Measurements from ENCODE around the gene TIAM1. TPM values are rescaled to one million over a fixed set of nuclear protein-coding genes. Genes with fewer than 3 reads are reported as not detected.

The TIAM1 gene
- total and polyA plus RNA-seq, 2 experiments from 2014 or later = 3.2 to 7.6 TPM

DNA sequence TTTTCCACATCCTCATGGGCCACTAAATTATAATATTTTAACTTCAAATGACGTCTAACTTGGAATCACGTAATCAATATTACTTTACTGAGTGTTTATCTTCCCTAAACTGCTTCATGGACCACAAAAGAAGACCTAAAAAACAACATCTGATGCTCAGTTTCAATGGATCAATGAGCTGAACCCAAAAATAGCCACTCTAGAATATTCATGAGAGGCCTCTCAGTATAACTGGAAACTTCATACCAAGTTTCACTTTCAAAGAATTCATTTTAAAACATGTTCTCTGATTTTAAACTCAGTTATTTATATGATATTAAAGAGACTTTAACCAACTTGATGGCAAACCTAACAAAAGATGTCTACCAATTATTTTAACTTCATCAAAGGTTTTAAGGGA lies 23.7 kb upstream of the TIAM1 start:
- Histone ChIP-seq H3K36me3 (ENCODE audit: low read depth) (no peaks in the 10 kb centered on the region), H2AFZ (no peak overlapping the region), H3K4me3 (no peak overlapping the region), H3K4me1 (ENCODE audit: insufficient read depth) (peaks cover 10% of the 10 kb centered on the region; the same call in 1 of the 2 replicates), H3K27me3 (replicated peaks; ENCODE audit: insufficient read depth) (no peaks in the 10 kb centered on the region), H3K9me2 (ENCODE audit: insufficient read depth) (no peaks in the 10 kb centered on the region), H3K4me2 (ENCODE audit: unreplicated experiment) (no peak overlapping the region), H3K9ac (no peak overlapping the region), H4K20me1 (ENCODE audit: insufficient read depth) (no peaks in the 10 kb centered on the region), H3K9me3 (ENCODE audit: low read depth) (no peaks in the 10 kb centered on the region), H3K27ac (no peak overlapping the region), H3K79me2 (ENCODE audit: insufficient read depth) (no peaks in the 10 kb centered on the region), H3F3A (ENCODE audit: insufficient read depth) (peaks cover 28% of the 10 kb centered on the region; the same call in 1 of the 2 replicates)
- in situ Hi-C loops (cut with MboI) = no loop called here
- DNase-seq = no peak
- WGBS, 2 experiments (ENCODE audit: low coverage in 1 of 2, low lambda C conversion rate in 2 of 2, missing lambda C conversion rate in 2 of 2) = 97 to 99% methylated on average over 2 of the region's 2 CpGs
- TF ChIP-seq EZH2 (IDR thresholded peaks at IDR 0.05; ENCODE audit: insufficient read depth, poor library complexity, severe bottlenecking) (no peak), EZH2phosphoT487 (IDR thresholded peaks at IDR 0.05; ENCODE audit: insufficient read depth, low read depth) (no peak)

DNA sequence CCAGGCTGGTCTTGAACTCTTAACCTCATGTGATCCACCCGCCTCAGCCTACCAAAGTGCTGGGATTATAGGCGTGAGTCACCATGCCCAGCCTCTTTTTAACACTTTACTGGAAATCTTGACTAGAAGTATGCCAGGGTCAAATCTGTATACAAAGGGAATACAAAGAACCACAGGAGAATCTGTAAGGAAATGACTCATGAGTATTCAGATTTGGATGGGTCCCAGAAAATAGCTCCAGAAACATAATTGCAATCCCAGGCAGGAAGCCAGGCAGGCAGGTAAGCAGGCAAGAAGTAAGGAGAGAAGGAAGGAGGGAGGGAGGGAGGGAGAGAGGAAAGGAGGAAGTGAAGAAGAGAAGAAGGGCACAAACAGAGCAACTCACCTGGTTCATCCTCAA lies 22.8 kb upstream of the TIAM1 start:
- DNase-seq = peak; percentile 70
- no peak overlapping the region for H2AFZ ChIP-seq
- in situ Hi-C loops (cut with MboI) = no loop called here

DNA sequence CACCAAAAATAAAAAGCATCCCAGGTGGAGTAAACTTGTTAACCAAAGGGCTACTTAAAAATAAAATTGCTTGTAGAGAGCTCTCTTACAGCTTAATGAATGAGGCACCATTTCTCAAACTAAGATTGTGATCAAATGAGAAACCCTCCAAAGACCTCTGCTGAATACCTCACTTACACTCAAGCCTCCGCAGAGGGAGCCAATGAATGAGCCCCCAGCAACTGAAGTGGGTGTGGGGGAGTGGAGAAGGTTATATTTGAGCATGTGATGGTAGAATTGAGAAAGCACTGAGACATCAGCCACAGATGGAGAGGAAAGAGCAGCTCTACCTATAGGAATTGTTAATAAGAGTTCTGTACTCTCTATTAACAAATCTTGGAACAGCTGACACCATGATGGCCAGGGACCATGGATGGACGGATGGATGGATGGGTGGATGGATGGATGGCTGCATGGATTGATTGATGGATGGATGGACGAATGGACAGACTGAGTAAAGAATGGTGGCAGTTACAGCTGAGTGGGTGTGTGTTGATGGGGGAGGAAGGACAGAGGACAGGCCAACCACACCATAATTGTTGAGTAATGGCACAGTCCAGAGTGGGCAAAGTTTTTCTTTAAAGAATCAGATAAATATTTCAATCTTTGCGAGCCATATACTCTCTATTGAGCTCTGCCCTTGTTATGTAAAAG lies 20.3 kb upstream of the TIAM1 start:
- H2AFZ ChIP-seq = no peak overlapping the region
- H3K9me2 ChIP-seq (ENCODE audit: insufficient read depth) = no peaks in the 10 kb centered on the region
- H3K4me2 ChIP-seq (ENCODE audit: unreplicated experiment) = no peak overlapping the region
- H3K27ac ChIP-seq = no peak overlapping the region
- H3K79me2 ChIP-seq (ENCODE audit: insufficient read depth) = no peaks in the 10 kb centered on the region
- in situ Hi-C loops (cut with MboI) = no loop called here
- H4K20me1 ChIP-seq (ENCODE audit: insufficient read depth) = no peaks in the 10 kb centered on the region
- no peak overlapping the region for H3K9ac ChIP-seq
- no peak overlapping the region for H3K4me3 ChIP-seq
- 63 to 67% methylated on average over 4 of the region's 4 CpGs for WGBS, 2 experiments (ENCODE audit: low coverage in 1 of 2, low lambda C conversion rate in 2 of 2, missing lambda C conversion rate in 2 of 2)
- H3K4me1 ChIP-seq (ENCODE audit: insufficient read depth) = peaks cover 5% of the 10 kb centered on the region; the same call in 1 of the 2 replicates
- no peaks in the 10 kb centered on the region for H3K9me3 ChIP-seq (ENCODE audit: low read depth)
- H3K27me3 ChIP-seq (replicated peaks; ENCODE audit: insufficient read depth) = no peaks in the 10 kb centered on the region
- H3F3A ChIP-seq (ENCODE audit: insufficient read depth) = peaks cover 17% of the 10 kb centered on the region; the same call in 1 of the 2 replicates
- H3K36me3 ChIP-seq (ENCODE audit: low read depth) = no peaks in the 10 kb centered on the region
- TF ChIP-seq EZH2phosphoT487 (IDR thresholded peaks at IDR 0.05; ENCODE audit: insufficient read depth, low read depth) (no peak), EZH2 (IDR thresholded peaks at IDR 0.05; ENCODE audit: insufficient read depth, poor library complexity, severe bottlenecking) (no peak)
- DNase-seq = no peak

More for the DNA sequence above, 22.8 kb upstream of the TIAM1 start:
- Histone ChIP-seq H3K9me2 (ENCODE audit: insufficient read depth) (no peaks in the 10 kb centered on the region), H3K9me3 (ENCODE audit: low read depth) (no peaks in the 10 kb centered on the region), H3K4me3 (no peak overlapping the region), H3K4me2 (ENCODE audit: unreplicated experiment) (no peak overlapping the region), H4K20me1 (ENCODE audit: insufficient read depth) (no peaks in the 10 kb centered on the region), H3K9ac (no peak overlapping the region), H3K27me3 (replicated peaks; ENCODE audit: insufficient read depth) (no peaks in the 10 kb centered on the region), H3K4me1 (ENCODE audit: insufficient read depth) (peaks cover 10% of the 10 kb centered on the region; the same call in 1 of the 2 replicates), H3F3A (ENCODE audit: insufficient read depth) (peaks cover 28% of the 10 kb centered on the region; the same call in 1 of the 2 replicates), H3K79me2 (ENCODE audit: insufficient read depth) (no peaks in the 10 kb centered on the region), H3K27ac (no peak overlapping the region), H3K36me3 (ENCODE audit: low read depth) (no peaks in the 10 kb centered on the region)
- TF ChIP-seq EZH2phosphoT487 (IDR thresholded peaks at IDR 0.05; ENCODE audit: insufficient read depth, low read depth) = no peak
- WGBS, 2 experiments (ENCODE audit: low coverage in 1 of 2, low lambda C conversion rate in 2 of 2, missing lambda C conversion rate in 2 of 2) = 30 to 32% methylated on average over 2 of the region's 2 CpGs

DNA sequence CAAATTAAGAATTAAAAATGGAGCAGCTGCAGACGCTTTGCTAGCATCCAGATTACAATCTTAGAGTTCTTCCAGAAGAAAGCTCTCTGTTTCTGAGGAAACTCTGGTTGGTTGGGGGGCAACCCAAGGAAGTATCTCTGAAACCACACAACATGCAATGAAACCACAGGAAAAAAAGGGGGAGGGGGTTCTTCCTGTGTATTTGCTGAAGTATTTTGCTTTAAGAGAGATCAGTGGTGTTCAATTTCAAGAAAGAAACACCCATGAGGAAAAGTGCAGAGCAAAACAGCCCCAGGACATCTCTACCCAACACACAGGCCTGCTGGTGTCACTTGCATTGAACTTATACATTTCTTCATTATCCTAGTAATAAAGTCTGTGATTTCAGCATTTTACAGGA lies 19.7 kb upstream of the TIAM1 start:
- Histone ChIP-seq H3K4me3 (no peak overlapping the region), H3K36me3 (ENCODE audit: low read depth) (no peaks in the 10 kb centered on the region), H3K4me1 (ENCODE audit: insufficient read depth) (peaks cover 5% of the 10 kb centered on the region; the same call in 1 of the 2 replicates), H3K27me3 (replicated peaks; ENCODE audit: insufficient read depth) (no peaks in the 10 kb centered on the region), H3K79me2 (ENCODE audit: insufficient read depth) (no peaks in the 10 kb centered on the region), H4K20me1 (ENCODE audit: insufficient read depth) (no peaks in the 10 kb centered on the region), H3K27ac (no peak overlapping the region), H3K9me2 (ENCODE audit: insufficient read depth) (no peaks in the 10 kb centered on the region), H3K9ac (no peak overlapping the region), H3K4me2 (ENCODE audit: unreplicated experiment) (no peak overlapping the region), H2AFZ (no peak overlapping the region), H3F3A (ENCODE audit: insufficient read depth) (peaks cover 17% of the 10 kb centered on the region; the same call in 1 of the 2 replicates), H3K9me3 (ENCODE audit: low read depth) (no peaks in the 10 kb centered on the region)
- TF ChIP-seq EZH2 (IDR thresholded peaks at IDR 0.05; ENCODE audit: insufficient read depth, poor library complexity, severe bottlenecking) (no peak), EZH2phosphoT487 (IDR thresholded peaks at IDR 0.05; ENCODE audit: insufficient read depth, low read depth) (no peak)
- no peak for DNase-seq
- in situ Hi-C loops (cut with MboI) = no loop called here
- WGBS, 2 experiments (ENCODE audit: low coverage in 1 of 2, low lambda C conversion rate in 2 of 2, missing lambda C conversion rate in 2 of 2) = 71 to 81% methylated on average over 1 of the region's 1 CpG

All from GM23248 (cell line).